Endothelial cell of hepatic sinusoid (primary cell): Measurements from ENCODE around the gene GPR132.
"Not testable (repeated sequence)": the region's sequence is repeated elsewhere in the genome, so short reads cannot be mapped to it uniquely, and the experiment has no call there.

Experiments
- in situ Hi-C: cut with HindIII; loops from 2 replicates; pipeline ENCODE4 v1.10.0; 2017; ENCODE audit warnings: low sequenced_read_pairs

The GPR132 gene

DNA sequence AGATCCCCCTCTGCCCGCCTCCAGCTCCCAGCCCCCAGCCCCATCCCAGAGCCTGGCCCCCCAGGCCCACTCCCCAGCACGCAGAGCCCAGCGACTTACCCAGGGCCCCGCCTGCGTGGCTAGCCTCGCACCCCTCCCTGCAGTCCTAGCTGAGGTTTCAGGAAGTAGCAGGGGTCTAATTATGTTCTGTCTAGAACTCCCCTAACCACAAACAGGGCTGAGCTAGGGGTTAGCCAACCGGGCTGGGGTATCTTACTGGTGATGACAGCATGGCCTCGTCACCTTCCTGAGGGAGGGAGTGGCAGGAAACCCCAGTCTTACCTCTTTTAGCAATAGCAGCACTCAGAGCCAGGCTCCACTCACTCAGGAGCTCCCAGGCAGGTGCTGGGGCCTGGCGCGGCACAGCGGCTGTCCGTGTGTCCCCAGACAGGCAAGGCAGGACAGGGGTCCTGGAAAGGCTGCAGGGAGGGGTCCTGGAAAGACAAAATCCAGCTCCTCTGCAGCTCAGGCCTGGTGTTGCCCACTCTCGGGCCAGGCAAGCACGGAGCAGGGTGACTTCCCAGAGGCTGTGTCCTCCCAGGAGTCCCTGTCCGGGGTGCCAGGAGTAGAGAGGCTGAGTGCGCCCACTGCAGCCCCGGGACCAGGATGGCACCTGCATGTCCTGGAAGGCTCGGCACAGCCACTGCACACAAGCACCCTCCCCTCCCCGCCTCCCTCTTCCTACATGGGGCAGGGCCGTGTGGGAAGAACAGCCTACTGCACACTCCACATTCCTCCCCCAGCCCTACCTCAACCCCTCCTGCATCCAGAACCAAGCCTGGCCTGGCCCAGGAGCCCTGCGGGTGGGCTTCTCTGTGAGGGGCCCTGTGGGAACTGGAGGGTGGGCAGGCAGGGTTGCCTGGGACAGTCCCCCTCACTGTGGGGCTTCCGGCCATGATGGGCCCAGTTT, at the start of gene GPR132:
GPR132 (minus strand) TSS at position 151 of the 949 bp plus-strand sequence. CDS start 10,010 bp downstream, outside the sequence.
- in situ Hi-C loops, result no loop called here

GRCh38 chr14:105109243-105109642, 44.0 kb upstream of the GPR132 start:
- in situ Hi-C loops, result not testable (repeated sequence)

DNA sequence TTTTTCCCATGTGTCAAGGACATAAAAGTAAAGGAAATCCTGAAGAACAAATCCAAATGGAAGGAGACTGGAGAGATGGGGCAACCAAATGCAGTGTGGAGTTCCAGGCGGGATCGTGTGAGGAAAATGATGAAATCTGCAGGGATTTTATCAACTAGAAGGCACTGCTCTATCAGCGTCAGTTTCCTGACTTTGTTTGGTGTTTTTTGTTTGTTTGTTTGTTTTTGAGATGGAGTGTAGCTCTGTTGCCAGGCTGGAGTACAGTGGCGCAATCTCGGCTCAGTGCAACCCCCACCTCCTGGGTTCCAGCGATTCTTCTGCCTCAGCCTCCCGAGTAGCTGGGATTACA, 43.3 kb upstream of the GPR132 start:
- in situ Hi-C loops, result no loop called here

DNA sequence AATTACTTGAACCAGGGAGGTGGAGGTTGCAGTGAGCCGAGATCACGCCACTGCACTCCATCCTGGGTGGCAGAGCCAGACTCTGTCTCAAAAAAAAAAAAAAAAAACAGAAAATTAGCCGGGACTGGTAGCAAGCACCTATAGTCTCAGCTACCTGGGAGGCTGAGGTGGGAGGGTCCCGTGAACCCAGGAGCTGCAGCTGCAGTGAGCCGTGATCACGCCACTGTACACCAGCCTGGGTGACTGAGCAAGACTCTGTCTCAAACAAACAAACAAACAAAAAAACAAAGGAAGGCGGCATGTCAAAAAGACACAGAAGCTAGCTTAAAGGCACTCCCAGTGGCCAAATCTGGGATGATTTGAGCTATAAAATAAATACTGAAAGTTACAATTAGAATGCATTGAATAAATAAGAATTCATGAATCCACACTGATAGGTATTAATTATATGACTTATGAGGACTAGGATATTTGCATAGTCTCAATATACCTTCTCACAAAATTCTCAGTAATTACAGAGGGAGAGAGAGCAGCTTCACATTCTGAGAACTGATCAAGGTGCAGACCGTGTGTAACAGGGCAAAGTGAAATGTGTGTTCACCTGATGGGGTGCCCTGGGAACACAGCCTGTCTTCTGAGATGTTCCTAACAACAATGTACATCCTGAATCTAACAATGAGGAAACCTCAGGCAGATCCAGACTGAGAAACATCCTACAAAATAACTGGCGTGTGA, 42.7 kb upstream of the GPR132 start:
- in situ Hi-C loops, result no loop called here

DNA sequence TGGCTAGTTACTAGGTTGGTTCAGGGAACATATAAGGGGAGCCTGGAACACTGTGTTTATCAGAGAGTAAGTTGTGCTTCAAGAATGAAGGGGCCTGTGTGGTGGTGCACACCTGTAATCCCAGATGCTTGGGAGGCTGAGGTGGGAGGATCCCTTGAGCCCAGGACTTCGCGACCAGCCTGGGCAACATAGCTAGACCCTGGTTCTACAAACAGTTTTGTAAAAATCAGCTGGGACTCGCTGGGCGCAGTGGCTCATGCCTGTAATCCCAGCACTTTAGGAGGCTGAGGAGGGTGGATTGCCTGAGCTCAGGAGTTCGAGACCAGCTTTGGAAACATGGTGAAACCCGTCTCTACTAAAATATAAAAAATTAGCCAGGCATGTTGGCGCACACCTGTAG, 42.1 kb upstream of the GPR132 start:
- in situ Hi-C loops, result no loop called here

GRCh38 chr14:105105158-105105557, 39.9 kb upstream of the GPR132 start:
- in situ Hi-C loops, result no loop called here

DNA sequence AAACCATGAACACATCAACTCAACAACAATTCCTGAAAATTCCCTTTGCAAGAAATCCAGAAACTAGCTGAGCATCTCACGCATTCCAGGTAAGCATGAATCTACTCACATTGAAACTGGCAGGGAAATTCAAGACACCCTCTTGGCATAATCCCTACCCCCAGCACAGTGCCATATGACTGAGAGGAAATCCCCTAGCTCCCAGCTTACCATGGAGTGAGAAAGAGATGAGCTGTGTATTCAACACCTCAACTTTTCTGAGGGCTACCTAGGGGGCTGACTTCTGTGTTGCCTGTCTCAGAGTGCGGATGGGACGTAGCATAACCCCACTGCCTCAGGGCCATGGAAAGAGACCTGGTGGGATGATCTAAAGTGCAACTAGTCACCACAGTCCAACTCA, 37.7 kb upstream of the GPR132 start:
- in situ Hi-C loops, result no loop called here

DNA sequence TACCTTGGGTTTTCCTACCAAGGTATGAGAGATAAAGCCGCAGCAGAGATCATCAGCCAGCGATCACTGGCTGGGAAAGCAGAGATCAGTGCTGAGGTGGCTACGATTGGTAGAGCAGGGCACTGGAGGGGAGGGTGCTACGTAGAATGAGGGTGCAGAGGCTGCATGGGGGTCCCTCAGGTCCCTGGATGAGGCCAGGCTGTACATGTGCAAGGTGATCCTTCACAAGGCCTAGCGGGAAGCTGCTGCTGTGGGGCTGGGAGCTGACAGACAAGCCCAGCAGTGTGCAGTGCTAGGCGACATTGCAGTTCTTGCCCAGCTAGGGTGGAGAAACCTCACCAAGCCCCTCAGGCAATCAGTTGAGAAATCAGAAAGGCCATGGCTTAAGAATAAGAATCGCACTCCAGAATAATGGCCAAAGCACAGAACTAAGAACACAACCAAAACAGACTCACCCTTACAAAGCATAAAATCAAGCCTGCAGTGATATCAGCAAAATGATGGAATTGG, 37.2 kb upstream of the GPR132 start:
- in situ Hi-C loops, result no loop called here

- in situ Hi-C loops, result no loop called here
These were observed 35.7 kb upstream of the GPR132 start for GRCh38 chr14:105100910-105101309.

- in situ Hi-C loops, result no loop called here
These were observed 34.5 kb upstream of the GPR132 start for GRCh38 chr14:105099778-105100177.

- in situ Hi-C loops, result no loop called here
These were observed 33.1 kb upstream of the GPR132 start for GRCh38 chr14:105098316-105098715.

GRCh38 chr14:105097794-105098127, 32.5 kb upstream of the GPR132 start:
- in situ Hi-C loops, result no loop called here

GRCh38 chr14:105096206-105096875, 31.1 kb upstream of the GPR132 start:
- in situ Hi-C loops, result no loop called here

DNA sequence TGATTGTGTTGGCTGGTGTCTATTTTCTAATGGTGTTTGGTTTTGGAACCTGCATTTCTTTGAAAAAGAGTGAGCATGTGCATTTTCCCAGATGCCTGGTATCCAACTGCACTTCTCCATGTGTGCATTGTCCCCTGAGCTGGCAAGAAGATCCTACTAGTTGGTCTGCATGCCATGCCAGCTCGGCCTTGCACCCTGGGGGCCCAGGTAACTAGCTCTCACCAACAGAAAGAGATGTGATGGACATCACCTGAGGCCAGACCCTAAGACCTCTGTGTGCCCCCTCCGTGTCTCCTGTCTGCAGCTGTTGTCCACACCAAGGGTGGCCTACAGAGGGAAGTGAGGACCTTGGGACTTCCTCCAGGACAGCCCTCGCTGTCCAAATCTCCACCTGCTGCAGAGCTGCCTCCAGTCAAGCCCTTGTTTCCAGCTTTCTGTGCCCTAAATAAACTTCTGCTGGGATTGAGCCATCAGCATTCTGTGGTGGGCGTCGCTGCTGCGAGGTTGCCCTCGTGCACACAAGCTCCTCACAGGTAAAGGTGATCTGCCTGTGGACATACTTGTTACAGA, 30.1 kb upstream of the GPR132 start:
- in situ Hi-C loops, result no loop called here

DNA sequence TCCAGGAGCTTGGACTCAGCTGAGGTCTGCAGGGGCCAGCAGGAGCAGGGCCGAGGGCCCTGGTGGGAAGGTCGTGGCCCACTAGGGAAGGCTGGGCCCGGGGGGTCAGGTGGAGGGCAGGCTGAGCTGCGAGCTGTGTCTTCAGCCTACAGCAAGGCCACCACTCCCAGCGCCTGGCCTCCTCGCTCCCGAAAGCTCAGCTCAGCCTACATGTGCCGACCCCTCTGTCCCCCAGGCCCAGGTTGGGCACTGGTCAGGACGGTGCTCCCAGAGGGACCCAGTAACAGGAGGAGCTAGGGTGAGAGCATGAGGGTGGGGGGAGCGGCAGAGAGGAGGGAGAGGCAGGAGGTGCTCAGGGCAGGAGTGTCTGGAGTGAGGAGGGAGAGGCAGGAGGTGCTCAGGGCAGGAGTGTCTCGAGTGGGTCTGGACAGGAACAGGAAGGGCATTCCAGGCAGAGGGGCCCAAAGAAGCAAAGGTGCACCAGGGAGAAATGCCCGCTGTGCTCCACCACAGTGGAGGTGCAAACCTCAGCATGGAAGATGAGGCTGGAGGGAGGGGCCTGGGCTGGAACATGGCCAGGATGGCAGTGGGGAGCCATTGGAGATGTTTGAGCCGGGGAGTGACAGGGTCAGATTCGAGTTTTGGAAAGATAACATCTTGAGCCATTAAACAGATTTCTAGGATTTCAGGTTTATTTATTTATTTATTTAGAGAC, 29.1 kb upstream of the GPR132 start:
- in situ Hi-C loops, result no loop called here

- in situ Hi-C loops, result no loop called here
These were observed 28.4 kb upstream of the GPR132 start for GRCh38 chr14:105093431-105094192.

DNA sequence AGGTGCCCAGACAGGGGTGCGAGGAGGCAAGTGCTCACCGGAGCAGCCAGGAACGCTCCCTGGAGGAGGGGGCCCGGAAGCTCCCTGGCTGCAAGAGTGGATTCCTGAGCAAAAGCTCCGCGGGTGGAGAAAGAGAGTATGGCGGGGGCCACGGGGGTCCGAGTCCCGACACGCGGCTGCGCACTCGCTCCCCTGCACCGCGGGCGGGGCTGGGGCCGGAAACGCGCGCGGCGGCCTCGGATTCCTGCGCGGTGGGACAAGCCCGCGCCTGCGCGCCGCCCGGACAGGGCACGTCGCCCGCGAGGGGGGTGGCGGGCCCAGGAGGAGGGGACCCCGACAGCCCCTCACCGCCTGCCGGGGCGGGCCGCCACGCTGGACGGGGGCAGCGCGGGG, 27.8 kb upstream of the GPR132 start:
- in situ Hi-C loops, result no loop called here

DNA sequence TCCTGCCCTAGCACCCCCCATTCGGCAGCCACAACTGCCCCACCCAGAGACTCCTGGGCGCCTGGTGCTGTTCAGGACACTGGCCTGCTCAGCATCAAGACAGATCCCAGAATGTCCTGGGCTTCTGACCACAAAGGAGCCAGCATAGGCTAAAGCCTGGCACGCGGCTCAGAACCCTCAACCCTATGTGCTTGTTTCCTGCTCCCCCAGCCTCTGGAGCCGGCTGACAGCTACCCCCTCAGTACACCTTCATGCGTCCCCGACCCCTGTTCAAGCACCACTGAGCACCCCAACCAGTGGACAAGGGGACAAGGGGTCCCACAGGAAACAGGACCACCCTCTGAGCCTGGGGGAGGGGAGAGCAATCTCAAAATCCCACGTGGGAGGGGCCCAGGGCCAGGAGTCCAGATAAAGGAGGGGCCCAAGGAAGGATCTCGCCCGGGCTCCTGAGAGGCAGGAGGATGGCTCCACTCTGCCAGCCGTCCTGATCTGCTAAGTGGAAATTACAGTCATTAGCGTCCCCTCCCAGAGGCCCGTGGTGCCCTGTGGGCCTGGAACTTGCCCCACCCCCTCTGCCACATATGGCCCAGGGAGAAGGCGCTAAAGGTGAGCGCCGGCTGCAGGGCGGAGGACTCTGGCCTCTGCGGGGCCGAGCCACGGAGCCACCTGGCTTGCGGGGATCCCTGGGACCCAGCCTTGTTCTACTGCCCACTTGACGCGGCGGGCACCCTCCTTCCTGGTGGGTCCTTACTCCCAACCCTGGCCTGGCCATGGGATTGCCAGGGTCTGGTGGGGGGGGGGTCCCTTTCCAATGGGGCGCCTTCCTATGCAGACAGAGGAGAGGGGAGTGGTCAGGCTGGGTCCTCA, 27.2 kb upstream of the GPR132 start:
- in situ Hi-C loops, result no loop called here
